ENCODE data around the gene SRRM2. TPM values are rescaled to one million over a fixed set of nuclear protein-coding genes. Genes with fewer than 3 reads are reported as not detected.
A peak's percentile ranks its signal among the peaks of the same experiment; 100 is the strongest.

SRRM2 gene
- total RNA-seq, 2 donors from 2014 or later: 476 to 541 TPM

- Histone ChIP-seq H3K36me3 (peaks cover 12% of the 10 kb centered on the region), H3K27me3 (replicated peaks; ENCODE audit: insufficient read depth) (no peaks in the 10 kb centered on the region), H3K4me1 (ENCODE audit: control insufficient read depth in 1 of 2, low read depth in 2 of 2) (peaks cover 13 to 31% of the 10 kb centered on the region in 2 donors), H3K9me3 (no peaks in the 10 kb centered on the region), H3K4me3 (peak overlapping the region; percentile 92), H3K27ac (peak overlapping the region; percentile 97 to 100)
- no peak for ATAC-seq (ENCODE audit: insufficient number of reproducible peaks, low FRiP score, low read depth)
- DNase-seq (ENCODE audit: low spot score): no peak
- TF ChIP-seq CTCF (IDR thresholded peaks at IDR 0.05): no peak
These were observed 26.2 kb downstream of the SRRM2 start for GRCh38 chr16:2778630-2778958.

- no peaks in the 10 kb centered on the region for H3K27me3 ChIP-seq (replicated peaks; ENCODE audit: insufficient read depth)
- H3K9me3 ChIP-seq: no peaks in the 10 kb centered on the region
- ATAC-seq (ENCODE audit: insufficient number of reproducible peaks, low FRiP score, low read depth): no peak
- no peak for TF ChIP-seq CTCF (IDR thresholded peaks at IDR 0.05)
- no peak for DNase-seq (ENCODE audit: low spot score)
- no peak overlapping the region for H3K4me3 ChIP-seq
- H3K36me3 ChIP-seq: peaks cover 5% of the 10 kb centered on the region
- H3K4me1 ChIP-seq (ENCODE audit: control insufficient read depth in 1 of 2, low read depth in 2 of 2): peaks cover 13 to 31% of the 10 kb centered on the region in 2 donors
- no peak overlapping the region for H3K27ac ChIP-seq
These were observed 26.9 kb downstream of the SRRM2 start for GRCh38 chr16:2779151-2779920.

GRCh38 chr16:2779978-2780898, 27.8 kb downstream of the SRRM2 start:
- no peak overlapping the region for H3K27ac ChIP-seq
- DNase-seq (ENCODE audit: low spot score) (no peak), ATAC-seq (ENCODE audit: insufficient number of reproducible peaks, low FRiP score, low read depth) (no peak)
- no peak for TF ChIP-seq CTCF (IDR thresholded peaks at IDR 0.05)
- no peaks in the 10 kb centered on the region for H3K36me3 ChIP-seq
- H3K9me3 ChIP-seq: no peaks in the 10 kb centered on the region
- H3K4me1 ChIP-seq (ENCODE audit: control insufficient read depth in 1 of 2, low read depth in 2 of 2): peaks cover 13 to 31% of the 10 kb centered on the region in 2 donors
- H3K27me3 ChIP-seq (replicated peaks; ENCODE audit: insufficient read depth): peaks cover under 1% of the 10 kb centered on the region
- no peak overlapping the region for H3K4me3 ChIP-seq

- no peaks in the 10 kb centered on the region for H3K36me3 ChIP-seq
- H3K27ac ChIP-seq: no peak overlapping the region
- no peaks in the 10 kb centered on the region for H3K9me3 ChIP-seq
- TF ChIP-seq CTCF (IDR thresholded peaks at IDR 0.05): no peak
- DNase-seq (ENCODE audit: low spot score) (no peak), ATAC-seq (ENCODE audit: insufficient number of reproducible peaks, low FRiP score, low read depth) (no peak)
- peaks cover 6% of the 10 kb centered on the region for H3K27me3 ChIP-seq (replicated peaks; ENCODE audit: insufficient read depth)
- H3K4me3 ChIP-seq: no peak overlapping the region
- peaks cover 7 to 23% of the 10 kb centered on the region in 2 donors for H3K4me1 ChIP-seq (ENCODE audit: control insufficient read depth in 1 of 2, low read depth in 2 of 2)
These were observed 30.3 kb downstream of the SRRM2 start for GRCh38 chr16:2782583-2783351.

Measured in thoracic aorta (tissue), 2 donors.